NCI-H510A (cell line): ENCODE results near the gene UBASH3A.

ENCODE experiments used
- DNase-seq: peaks from one replicate; lab custom pipeline; 2025; lab: John Stamatoyannopoulos, UW

Gene UBASH3A

DNA sequence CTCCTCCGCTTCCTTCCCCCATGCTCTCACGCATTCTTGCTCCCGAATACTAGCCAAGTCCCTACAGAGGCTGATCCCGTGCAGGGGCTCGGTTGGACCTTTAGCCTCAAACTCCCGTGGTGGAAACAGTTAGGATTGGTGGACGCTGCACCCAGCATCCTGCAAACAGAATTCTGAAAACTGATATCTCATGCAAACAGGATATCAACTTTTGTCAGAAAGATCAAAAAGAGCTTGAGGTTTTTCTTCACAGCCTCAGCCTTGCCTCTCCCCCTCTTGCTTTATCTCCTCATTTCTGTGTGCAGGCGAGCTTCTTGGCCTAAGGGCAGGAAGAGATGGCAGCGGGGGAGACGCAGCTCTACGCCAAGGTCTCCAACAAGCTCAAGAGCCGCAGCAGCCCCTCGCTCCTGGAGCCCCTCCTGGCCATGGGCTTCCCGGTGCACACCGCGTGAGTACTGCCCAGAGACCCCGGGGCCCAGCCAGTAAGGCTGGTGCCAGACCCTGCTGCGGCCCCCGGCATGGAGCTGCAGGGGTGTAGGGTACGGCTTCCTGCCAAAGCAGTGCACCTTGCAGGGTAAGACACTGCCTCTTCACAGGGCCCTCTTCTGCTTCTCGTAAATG is at the start of gene UBASH3A:
UBASH3A (plus strand) TSS at position 292 of the 621 bp plus-strand sequence; CDS start at position 336, 44 bp downstream.
- no peak for DNase-seq

- DNase-seq = no peak
These were observed 47.7 kb upstream of the UBASH3A start for GRCh38 chr21:42356046-42356445.

DNA sequence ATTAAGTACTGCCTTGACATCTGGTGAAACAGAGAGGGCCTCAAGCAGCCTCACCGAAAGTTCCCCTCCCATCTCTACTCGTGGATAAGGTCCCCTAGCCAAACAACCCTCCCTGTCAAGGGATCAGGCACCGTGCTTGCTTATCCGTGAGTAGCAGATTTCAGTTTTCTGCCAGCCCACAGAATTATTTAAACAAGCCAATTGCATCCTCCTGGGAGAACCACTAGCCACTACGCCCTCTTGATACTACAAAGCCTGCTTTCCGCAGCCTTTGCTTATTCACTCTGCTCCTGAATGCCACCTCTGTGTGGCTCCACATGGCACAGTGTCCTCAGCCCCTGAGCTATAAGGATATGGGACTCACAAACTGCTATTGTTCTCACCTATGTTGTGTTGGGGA is 47.1 kb upstream of the UBASH3A start:
- no peak for DNase-seq

DNA sequence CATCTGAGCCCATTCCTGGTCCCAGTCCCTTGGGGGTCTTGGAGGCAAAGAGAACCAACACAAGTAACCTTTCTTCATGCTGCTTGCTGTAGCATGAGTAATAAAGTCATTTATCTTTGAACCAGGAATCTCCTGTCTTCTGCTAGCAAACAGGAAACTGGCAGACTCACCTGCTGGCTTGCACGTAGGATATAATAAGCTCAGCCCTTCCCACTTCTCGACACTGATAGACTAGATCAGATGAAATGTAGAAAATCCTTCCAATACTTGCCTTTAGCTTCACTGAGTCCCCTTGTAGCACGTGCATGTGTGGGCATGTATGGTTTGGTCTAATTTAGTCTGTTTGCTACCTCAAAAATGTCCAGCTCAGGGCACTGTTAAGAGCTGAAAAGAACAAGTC is 46.4 kb upstream of the UBASH3A start:
- no peak for DNase-seq

DNA sequence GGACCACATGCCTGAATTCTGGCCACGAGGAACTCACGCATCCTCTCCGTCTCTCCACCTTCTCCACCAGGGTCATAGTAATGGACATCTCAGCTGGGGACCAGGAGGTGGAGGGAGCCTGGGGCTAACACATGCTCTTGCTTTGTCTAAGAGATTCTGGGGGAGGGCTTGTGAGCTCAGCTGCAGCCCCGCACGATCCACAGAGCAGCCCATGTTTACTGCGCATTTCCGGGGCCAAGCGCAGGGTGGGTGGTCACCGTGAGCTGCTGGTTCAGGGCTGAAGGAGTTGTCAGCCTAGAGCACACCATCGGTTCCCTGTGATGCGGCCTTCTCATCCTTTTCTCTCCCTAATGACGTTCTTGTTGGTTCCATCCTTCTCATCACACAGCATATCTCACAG is 45.4 kb upstream of the UBASH3A start:
- DNase-seq = no peak

DNA sequence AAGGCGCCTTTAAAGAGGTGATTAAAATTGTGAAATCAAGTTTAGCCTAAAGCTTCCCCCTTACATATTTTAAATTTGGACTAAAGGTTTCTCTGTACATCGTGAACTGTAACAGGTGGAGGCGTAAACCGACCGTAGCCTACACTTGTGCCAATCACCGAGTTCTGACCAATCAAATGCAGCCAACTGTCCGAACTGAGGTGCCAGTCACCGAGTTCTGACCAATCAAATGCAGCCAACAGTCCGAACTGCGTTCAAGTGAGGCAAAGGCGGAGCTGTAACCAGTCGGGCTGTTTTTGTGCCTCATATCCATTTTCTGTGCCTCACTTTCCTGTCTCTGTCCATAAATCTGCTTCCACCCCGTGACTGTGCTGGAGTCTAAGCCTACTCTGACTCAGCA is 44.8 kb upstream of the UBASH3A start:
- no peak for DNase-seq

DNA sequence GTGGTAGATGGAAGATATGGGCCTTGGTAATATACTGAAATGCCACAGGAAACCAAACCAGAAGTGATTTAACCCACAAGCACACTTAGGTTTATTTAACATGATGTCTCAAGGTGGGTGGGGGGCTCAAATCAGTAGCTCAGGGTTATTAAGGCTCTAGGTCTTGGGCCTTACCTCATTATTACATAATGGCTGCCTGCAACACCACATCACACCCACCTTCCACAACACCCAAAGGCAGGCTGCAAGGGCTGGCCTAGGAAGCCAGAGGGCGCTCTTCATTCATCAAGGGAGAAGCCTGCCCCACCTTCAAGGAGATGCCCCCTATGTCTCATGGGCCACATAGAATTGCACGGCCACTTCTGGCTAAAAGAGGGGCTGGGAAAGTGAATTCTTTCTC is 43.4 kb upstream of the UBASH3A start:
- no peak for DNase-seq

- no peak for DNase-seq
These were observed 42.4 kb upstream of the UBASH3A start for GRCh38 chr21:42361286-42361685.

DNA sequence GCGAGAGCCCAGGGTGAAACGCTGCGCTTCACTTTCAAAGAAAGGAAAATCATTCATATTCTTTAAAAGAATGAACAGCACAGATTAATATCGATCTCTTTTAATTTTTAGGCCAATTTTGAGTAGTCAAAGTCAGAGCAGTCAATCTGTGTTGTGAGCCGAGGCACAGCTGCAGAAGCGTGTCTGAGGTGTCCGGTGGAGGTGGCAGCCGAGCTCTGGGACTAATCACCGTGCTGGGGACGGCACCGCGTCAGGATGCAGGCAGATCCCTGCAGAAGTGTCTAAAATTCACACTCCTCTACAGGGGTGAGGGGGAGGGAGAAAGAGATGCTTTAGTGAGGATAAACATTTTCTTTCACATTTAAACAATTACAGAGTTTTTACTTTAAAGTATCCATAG is 41.5 kb upstream of the UBASH3A start:
- no peak for DNase-seq

DNA sequence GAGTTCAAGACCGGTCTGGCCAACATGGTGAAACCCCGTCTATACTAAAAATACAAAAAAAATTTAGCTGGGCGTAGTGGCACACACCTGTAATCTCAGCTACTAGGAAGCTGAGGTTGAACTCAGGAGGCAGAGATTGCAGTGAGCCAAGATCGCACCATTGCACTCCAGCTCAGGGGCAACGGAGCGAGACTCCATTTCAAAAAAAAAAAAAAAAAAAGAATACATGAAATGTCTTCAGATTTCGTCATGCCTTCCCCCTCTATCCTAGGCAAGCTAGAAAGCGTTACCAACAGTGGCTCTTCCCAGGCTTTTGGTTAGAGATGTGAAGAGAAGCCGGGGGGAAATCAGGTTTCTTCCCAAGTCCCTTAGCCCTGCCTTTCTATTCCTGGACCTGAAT is 41.0 kb upstream of the UBASH3A start:
- no peak for DNase-seq

GRCh38 chr21:42363312-42363711 is 40.4 kb upstream of the UBASH3A start:
- no peak for DNase-seq

- DNase-seq = no peak
These were observed 39.3 kb upstream of the UBASH3A start for GRCh38 chr21:42364304-42364865.

GRCh38 chr21:42365770-42366169 is 37.9 kb upstream of the UBASH3A start:
- DNase-seq = no peak

GRCh38 chr21:42366292-42367010 is 37.3 kb upstream of the UBASH3A start, which contains the start of gene TFF1:
TFF1 (minus strand) TSS chr21:42366535; CDS start chr21:42366495, 40 bp downstream.
- DNase-seq = no peak

- DNase-seq = no peak
These were observed 36.1 kb upstream of the UBASH3A start for GRCh38 chr21:42367367-42368165.

DNA sequence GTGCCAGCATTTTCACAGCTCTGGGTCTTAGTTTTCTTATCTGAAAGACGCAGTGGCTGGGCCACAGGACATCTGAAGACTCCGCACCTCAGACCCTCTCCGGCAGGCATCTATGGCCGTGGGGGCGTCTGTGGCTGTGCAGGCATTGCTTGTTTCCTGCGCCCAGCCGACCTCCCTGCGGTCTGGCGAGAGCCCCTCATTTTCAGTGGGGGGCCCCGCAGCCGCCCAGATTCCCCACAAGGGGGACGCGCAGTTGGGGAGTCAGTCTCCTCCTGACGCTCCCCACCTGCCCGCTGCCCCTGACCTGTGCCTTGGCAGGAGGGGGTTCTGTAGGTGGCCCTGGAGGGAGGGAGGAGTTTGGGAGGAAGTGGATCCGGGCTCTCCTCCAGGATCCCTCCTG is 33.9 kb upstream of the UBASH3A start:
- DNase-seq = no peak

- no peak for DNase-seq
These were observed 32.6 kb upstream of the UBASH3A start for GRCh38 chr21:42370894-42371654.

DNA sequence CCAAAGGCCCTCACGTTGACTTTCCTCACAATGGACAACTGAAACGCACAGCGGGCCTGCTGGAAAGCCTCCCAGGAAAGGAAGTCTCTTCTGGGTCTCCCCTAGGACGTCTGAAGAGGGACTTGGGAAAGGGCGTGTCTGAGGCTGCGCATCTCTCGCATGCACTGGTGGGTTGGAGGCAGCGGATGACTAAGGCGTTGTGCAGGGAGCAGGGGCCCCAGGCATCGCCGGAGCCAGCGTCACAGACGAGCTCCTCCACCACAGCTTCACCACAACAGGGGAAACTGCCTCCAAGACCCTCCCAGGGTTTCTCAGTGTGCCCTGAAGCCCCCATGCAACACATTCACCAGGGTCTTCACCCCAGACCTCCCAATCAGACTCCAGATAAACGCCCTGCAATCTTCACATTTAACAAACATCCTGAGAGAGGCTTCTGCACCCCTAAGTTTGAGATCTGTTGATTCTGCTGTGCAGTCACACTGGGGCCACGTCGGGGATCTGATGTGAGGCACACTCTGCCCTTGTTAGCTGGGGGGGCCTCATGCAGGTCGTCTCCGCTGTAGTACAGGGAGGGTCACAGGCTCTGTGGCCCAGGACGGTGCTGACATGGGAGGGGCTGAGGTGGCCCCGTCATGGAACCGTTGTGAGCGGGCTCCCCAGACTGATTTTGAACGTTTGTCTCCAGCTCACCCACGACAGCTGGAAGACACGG is 30.4 kb upstream of the UBASH3A start:
- DNase-seq = no peak

- no peak for DNase-seq
These were observed 29.7 kb upstream of the UBASH3A start for GRCh38 chr21:42373908-42374455.

DNA sequence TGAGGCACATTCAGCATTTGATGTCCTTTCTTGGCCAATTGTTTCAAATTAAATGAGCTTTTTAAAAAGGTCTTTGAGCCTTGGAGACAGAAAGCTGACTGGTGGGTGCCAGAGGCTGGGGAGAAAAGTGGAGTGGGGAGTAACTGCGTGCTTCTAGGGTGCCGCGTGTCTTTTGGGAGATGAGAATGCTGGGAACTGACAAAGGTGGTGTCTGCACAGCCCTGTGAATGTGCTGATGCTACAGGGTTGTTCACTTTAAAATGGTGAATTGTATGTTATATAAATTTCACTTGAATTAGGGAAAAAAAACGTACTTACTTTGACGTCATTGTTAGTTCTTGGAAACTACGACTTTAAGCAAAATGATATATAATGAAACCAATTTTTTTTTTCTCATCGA is 29.2 kb upstream of the UBASH3A start:
- DNase-seq = no peak
